CD4-positive, alpha-beta T cell treated with Interleukin-4 for 1 hour (primary cell): ENCODE results near the gene MNX1.
A peak's percentile ranks its signal among the peaks of the same experiment; 100 is the strongest.

Experiments
- DNase-seq, 2 donors: peaks; one replicate each; pipeline ENCODE4 v3.0.0-alpha.2; 2020 to 2022

MNX1 gene

GRCh38 chr7:157010588-157011332, at the start of gene MNX1:
Gene MNX1 (minus strand): TSS chr7:157010663. CDS start chr7:157010350, 313 bp downstream.
- DNase-seq = peak; percentile 27 to 40

- DNase-seq = no peak
Observed at GRCh38 chr7:157059534-157059933, 49.1 kb upstream of the MNX1 start.

DNA sequence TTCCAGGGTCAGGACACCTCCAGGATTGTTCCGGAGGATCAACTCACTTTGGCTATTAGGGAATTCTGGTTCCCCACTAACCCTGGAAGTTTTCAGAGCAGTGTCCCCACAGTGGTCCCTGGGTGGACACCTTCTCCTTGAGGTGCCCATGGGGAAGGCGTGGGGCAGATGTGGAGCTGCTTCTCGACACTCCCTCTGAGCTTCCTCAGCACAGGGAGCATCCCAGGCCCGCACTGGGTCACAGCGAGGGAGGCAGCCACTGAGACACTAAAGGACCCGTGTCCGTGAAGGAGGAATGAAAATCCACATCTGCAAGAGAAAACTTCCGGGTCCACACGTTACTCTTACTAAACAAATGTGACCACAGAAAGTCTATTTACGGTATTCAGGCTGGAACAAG, 48.2 kb upstream of the MNX1 start:
- no peak for DNase-seq

DNA sequence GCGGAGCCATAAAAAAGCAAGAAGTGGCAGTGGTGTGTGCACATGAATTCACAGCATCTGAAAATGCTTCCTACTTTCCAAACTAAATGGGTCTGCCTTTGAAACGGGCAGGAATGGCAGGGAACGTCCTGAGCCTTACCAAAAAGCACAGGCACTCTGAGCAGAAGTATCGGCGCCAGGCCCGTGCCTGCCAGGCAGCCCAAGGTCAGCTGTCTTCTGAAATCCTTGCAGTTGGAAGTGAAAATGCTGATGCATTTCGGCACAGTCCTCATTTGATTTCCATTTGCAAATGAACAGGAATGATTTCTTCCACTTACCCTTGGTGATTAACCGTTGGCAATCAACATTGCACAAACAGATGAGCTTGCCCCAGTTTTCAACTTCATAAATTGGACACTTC, 47.6 kb upstream of the MNX1 start:
- DNase-seq = no peak

DNA sequence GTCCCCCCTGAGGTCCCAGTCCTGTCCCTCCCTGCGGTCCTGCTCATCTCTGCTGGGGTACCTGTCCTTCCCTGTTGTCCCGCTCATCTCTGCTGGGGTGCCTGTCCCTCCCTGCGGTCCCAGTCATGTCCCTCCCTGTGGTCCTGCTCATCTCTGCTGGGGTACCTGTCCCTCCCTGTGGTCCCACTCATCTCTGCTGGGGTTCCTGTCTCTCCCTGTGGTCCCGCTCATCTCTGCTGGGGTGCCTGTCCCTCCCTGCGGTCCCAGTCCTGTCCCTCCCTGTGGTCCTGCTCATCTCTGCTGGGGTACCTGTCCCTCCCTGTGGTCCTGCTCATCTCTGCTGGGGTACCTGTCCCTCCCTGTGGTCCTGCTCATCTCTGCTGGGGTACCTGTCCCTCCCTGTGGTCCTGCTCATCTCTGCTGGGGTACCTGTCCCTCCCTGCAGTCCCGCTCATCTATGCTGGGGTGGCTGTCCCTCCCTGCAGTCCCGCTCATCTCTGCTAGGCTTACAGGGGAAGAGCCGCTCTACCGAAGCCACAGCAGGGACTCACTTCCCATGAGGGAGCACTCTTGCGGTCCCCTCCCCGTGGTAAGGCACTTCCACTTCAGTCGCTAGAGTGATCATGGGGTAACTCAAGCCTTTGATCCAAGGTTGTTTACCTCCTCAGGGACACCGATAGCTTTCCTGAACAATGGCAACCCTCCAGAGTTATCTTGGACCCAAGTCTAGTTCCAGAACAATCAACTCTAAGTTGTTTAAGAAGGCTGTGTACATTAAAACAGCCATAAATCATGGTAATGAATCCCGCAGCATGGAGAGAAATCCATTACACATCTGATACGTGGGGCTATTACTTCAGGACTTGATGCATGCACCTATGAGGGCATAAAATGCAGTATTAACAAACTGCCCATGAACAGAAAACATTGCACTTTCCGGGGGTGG, 46.8 kb upstream of the MNX1 start:
- no peak for DNase-seq

DNA sequence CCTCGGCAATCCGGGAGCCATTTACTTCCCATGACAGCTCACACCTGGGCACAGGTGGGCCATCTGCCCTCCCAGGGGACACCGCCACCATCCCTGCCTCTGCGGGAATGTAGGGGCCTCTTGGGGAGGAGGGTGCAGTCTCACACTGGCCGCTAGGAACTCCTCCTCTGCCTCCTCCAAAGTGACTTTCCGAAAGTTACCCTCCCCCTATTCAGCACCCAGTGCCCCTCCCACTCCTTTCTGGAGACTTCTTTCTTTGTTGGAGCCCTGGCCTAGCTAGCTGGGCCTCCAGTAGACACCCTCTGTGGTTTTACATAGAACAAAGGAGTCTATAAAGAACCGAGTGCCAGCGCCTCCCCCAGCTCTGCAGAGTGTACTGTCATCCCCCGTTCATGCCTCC, 45.8 kb upstream of the MNX1 start:
- no peak for DNase-seq

DNA sequence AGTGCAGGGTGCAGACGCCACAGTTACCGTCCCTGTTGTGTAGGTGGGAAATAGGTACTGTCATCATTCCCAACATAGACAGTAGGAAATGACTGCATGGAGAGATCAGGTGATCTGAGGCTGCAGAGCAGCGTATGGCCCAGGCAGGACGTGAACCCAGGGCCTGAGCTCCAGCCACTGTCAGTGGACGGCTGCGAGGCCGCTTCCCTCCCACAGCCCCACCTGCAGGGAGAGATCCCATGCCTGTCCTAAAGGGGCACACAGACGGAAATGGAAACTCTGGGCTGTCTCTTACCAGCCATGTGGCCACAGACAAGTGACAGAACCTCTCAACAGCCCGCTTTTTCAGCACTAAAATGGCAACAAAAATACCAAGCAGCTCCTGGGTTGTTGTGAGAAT, 44.5 kb upstream of the MNX1 start:
- no peak for DNase-seq

DNA sequence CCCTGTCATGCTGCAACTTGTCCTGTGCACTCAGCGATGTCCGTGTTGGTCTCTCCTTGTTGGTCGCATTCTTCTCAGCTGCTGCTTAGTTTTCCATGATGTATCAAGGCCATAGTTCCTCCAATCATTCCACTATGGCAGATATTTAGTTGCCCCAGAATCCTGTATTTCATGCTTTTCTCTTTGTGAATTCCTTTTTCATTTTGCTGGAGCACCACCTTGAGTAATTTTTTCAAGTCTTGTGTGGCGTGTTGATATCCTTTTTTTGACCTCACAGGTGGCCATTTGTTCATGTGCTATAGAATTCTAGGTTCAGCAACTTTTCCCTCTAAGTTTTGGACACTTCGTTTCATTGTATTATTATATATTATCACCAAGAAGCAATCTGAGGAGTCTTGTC, 42.7 kb upstream of the MNX1 start:
- no peak for DNase-seq

GRCh38 chr7:157047148-157047547, 36.7 kb upstream of the MNX1 start:
- no peak for DNase-seq

DNA sequence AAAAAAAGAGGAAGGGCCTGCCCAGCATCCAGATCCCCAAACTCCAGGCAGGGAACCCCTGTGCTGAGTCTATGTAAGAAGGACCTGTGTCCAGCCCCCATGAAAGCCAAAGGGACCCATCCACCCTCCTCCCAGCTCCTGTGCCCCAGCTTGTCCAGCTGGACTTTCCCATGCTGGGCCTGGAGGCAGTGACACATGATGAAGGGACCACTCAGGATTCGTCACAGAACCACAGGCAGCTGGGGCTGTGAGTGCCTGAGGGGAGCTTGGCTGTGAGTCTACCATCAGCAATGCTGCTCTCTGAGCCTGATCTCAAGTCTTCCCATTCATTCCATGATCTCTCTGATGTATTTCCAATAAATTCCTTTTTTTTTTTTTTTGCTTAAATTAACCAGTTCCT, 36.2 kb upstream of the MNX1 start:
- DNase-seq = no peak

- DNase-seq = no peak
Observed at GRCh38 chr7:157044943-157045660, 34.6 kb upstream of the MNX1 start.

DNA sequence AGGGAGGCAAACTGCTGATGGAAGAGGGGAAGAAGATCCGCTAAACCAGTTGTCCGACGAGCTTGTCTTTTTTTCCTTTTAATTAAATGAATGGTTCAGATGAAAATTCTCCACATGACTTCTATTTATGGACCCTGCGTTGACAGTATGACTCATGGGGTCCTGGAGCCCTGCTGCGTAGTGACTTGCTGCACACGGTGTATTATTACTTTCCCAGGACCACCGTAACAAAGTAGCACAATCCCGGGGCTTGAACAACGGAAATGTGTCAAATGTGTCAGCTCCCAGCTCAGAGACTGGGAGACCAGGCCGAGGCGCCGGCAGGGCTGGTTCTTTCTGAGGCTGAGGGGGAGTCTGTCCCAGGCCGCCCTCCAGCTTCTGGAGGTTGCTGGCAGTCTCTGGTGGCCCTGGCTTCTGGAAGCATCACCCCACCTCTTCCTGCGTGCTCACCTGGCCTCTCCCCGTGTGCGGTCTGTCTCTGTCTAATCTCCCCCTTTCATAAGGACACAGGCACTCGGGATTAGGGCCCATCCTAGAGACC, 33.8 kb upstream of the MNX1 start:
- no peak for DNase-seq

DNA sequence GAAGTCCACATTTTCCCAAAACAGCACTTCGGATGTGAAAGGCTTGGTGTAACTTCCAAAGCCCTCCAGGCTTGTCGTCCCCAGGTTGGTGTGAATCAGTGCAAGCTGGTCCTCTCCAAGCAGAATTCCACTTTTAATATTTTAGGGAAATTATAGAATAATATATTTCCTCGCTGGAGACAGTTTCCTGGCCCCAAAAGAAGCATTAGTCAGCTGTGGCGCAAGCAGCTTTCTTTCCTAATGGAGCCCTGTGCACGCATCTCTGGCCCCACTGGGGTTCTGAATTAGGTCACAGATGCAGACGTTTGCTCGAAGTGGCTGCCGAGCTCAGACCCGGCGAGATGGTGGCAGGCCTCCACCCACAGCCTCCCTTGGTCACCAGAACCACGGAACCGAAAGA, 33.3 kb upstream of the MNX1 start:
- DNase-seq = no peak

DNA sequence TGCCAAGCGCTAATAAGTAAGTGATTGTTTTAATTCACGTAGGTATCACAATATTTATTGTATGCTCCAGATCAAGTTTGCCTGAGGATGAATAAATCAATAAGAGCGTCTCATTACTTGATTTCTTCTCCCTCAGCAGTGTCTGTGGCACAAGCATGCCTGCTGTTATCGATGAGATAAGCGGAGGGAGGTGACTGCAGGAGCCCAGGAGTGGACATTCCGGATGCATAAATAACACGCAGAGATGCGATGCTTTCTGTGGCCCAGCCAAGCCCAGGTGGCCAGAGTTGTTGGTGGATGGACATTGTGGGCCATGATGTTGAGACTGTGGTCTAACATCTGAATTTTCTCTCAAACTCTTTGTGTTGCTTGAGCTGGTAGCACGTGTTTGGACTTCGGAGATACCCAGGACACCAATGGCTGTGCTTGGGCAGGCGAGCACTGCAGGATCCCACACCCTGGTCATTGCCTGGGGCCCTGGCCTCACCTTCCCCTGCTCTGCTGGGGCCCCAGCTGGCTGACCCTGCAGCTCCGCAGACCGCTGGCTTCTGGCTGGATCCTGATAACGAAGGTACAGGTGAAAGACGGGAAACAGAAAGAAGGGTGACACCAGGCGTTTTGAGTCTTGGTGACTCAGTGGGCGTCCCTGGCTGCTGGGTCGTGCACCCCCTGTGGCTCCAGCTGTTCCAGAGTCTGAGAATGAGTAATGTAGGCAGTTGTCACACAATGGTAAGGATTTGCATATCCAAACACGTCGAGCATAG, 31.2 kb upstream of the MNX1 start:
- DNase-seq = no peak

DNA sequence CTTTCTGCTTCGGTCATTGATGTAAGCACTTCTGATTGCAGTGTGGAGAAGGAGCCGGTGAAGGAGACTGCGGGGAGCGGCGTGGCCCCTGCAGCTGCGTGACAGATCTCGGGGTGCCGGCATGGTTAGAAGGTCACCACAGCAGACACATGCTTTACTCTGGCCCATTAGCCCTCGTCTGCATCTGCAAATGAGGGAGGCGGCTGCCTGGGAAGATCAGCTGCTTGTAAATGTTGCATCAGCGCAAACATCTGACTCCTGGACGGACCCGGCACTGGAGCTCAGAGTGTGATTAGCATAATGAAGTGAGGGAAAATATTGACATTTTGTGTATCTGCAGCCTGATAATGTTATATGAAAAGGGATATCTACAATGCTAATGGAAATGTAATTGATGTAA, 30.5 kb upstream of the MNX1 start:
- no peak for DNase-seq

DNA sequence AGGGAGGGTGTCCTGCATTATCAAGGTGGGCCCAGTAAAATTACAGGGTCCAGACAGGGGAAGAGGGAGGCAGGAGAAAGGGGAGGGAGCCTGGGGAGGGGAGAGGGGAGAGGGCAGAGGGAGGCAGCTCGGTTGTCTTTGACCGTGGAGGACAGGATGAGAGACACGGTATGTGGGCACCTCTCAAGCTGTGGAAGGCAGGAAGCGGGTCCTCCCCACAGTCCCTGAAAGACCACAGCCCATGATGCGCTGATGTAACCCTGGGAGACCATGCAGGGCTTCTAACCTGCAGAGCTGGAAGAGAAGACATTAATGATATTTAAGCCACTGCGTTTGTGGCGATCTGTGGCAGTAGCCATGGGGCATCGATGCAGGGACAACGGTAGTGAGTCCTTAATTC, 27.2 kb upstream of the MNX1 start:
- no peak for DNase-seq

GRCh38 chr7:157037028-157037427, 26.6 kb upstream of the MNX1 start:
- DNase-seq = no peak

DNA sequence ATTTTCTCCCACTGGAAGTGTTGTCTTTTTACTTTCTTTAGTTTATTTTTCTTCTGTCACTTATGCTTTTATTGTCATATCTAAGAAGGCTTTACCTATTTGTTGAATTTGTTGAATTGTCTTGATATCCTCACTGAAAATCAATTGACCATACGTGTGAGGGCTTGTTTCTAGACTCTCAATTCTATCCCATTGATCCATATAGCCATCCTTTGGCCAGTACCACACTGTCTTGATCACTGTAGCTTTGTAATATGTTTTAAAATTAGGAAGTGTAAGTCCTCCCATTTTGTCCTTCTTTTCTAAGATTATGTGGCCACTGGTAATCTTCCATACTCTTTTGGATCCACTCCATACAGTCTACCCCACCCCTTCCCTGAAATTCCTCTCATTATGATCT, 25.5 kb upstream of the MNX1 start:
- no peak for DNase-seq

DNA sequence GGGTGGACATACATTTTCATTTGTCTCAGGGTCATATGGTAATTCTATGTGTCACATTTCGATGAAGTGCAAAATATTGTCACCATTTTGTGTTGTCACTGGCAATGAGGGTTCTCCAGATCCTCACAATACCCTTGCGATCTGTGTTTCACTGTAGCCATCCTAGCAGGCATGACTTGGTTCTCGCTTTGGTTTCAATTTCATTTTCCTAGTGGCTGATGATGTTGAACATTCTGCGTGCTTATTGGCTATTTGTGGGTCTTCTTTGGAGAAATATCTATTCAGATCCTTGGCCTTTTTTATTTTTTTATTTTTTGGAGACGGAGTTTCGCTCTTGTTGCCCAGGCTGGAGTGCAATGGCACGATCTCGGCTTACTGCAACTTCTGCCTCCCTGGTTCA, 24.8 kb upstream of the MNX1 start:
- no peak for DNase-seq

- DNase-seq = no peak
Observed at GRCh38 chr7:157033483-157034473, 23.3 kb upstream of the MNX1 start.
